HG03280 (cell line): ENCODE data around the gene ZNF687.
"Not testable (repeated sequence)": the region's sequence is repeated elsewhere in the genome, so short reads cannot be mapped to it uniquely, and the experiment has no call there.

Experiments
- ATAC-seq: cut with Tn5 transposase; IDR thresholded peaks from one replicate; pipeline ENCODE4 v1.9.1; 2021; ENCODE audit warnings: mild to moderate bottlenecking, moderate library complexity; ENCODE audit not compliant: unreplicated experiment

Gene ZNF687

DNA sequence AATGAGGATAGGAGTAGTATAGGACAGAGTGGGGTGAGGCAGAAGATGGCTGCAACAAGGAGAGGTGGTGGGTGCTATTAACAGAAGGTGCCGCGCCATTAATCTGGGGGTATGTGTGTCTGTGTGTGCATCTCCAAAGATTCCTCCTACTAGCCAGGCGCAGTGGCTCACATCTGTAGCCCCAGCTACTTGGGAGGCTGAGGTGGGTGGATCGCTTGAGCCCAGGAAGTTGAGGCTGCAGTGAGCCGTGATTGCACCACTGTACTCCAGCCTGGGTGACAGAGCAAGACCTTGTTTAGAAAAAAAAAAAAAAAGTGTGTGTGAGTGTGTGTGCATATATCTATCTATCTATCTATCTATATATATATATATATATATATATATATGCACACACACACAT is 6.8 kb upstream of the ZNF687 start:
- ATAC-seq: not testable (repeated sequence)

DNA sequence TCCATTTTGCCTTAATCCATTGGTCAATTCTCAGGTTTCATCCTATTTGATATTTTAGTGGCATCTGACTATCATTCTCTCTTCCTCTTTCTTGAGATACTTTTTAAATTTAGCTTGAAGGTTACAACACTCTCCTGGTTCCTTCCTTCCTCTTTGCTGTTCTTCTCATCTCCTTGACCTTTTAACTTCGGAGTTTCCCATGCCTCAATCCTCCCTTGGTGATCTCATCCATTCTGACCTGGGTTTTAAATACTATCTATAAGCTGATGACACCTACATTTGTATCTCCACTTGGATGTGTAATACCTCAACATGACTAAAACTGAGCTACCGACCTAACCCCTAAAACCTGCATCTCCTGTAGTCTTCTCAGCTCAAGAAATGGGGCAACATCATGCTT is 4.8 kb upstream of the ZNF687 start:
- no peak for ATAC-seq

DNA sequence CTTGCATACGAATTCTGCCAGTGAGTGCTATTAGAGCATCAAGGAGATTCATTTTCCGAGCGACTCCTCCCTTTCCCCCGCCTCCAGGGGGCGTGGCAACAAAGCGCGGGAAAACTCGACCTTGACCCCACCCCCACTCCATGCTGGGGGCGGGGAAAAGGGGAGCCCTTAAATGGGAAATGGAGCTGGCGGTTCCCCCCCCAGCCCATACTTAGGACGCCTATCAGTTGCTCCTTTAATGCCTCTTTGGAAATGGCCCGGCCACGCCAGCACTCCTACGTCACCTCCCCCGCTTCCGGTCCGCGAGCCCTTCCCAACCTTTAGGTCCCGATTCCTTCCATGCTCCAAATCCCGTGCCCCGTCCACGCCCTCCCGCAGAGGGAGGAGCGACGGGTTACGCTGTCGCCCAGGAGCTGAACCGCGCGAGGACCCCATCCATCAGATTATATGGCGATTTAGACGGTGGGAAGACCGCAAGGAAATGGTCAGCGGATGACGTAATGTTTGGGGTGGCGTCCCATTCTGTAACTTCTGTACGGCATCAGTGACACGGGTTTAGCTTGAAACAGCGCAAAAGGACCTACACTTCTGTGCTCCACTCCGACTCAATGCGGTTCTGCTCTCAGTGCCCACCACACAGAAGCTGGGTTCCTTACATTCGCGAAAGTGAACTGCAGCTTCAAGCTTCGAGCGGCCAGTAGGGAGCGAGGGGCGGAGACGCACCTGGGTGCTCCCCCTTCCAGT is 702 bp upstream of the ZNF687 start:
- ATAC-seq: peak; percentile 40

DNA sequence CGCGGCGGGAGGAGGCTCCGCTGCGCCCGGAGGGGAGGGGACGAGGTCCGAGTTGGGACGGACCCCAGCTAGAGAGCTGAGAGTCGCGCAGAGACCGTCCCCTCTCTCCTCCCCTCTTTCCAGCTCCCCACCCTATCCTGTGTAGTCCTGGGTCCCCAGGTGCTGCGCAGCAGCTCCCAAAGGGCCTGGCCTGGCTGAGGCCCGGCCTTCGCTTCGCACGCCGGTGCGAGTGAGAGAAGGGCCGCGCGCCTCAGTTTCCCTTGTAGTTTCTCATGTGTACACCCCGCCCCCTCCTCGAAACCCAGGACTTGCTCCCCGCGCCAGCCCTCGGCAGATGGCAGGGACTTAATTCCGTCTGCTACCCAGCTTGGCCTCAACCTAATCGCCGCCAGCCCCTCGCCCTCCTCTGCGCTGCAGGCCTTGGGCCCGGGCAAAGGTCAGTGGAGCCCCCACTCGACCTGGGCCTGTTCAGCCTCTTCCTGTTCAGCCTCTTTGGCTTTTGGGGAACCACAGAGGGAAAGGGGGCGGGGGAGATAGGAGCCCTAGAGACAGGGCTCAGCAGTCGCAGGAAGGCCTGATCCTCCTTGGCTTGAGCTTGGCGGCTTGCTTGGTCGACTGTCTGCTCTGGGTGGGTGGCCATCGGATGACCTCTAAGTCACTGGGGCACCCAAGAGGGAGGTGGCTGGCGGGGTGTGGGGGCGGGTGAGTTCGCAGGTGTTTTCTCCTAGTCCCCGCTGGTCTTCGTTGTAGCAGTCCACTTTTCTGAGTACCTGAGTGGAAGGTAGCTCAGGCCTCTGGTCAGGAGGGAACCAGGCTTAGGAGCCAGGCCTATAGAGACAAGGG is 1.0 kb downstream of the ZNF687 start:
- ATAC-seq: no peak

DNA sequence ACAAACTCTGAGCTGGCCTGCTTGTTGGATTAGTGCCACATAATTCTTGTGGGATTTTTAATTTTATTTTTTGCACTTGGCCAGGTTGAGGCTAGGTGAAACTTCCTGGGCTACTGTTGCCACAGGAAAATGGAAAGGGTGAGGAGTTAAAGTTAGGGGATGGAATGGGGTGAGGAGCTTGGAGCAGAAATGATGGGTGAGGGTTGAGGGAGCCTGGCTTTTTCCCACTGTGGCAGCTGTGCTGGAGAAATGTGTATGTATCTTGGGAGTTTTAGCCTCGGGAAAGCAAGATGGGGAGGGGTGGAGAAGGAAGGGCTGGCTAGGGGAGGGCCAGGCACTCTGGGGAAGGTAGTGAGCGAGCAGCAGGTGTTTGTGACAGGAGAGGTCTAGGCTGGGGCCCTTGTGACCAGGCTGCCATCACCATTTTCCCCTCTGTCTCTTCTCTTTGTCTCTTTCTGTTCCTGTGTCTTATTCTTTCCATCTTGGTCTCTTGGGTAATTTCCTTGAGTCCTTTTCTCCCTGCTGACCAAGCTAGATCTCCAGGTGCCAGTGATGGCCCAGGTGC is 2.0 kb downstream of the ZNF687 start:
- ATAC-seq: no peak

DNA sequence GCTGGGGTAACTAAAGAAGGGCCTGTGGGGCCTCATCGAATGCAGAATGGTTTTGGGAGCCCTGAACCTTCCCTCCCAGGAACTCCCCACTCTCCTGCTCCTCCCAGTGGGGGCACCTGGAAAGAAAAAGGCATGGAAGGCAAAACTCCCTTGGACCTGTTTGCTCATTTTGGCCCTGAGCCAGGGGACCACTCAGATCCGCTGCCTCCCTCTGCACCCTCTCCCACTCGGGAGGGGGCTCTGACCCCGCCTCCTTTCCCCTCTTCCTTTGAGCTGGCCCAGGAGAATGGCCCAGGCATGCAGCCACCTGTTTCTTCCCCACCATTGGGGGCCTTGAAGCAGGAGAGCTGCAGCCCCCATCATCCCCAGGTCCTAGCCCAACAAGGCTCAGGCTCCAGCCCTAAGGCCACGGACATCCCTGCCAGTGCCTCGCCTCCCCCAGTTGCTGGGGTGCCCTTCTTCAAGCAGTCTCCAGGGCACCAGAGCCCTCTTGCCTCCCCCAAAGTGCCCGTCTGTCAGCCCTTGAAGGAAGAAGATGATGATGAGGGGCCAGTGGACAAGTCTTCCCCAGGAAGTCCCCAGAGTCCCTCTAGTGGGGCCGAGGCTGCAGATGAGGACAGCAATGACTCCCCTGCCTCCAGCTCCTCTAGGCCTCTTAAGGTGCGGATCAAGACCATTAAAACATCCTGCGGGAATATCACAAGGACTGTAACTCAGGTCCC is 4.7 kb downstream of the ZNF687 start:
- ATAC-seq: no peak

DNA sequence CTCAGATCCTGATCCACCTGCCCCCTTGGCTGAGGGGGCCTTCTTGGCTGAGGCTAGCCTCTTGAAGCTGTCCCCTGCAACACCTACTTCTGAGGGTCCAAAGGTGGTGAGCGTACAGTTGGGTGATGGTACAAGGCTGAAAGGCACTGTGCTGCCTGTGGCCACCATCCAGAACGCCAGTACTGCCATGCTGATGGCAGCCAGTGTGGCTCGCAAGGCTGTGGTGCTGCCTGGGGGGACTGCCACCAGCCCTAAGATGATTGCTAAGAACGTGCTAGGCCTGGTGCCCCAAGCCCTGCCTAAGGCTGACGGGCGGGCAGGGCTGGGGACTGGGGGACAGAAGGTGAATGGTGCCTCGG is 5.2 kb downstream of the ZNF687 start:
- no peak for ATAC-seq

DNA sequence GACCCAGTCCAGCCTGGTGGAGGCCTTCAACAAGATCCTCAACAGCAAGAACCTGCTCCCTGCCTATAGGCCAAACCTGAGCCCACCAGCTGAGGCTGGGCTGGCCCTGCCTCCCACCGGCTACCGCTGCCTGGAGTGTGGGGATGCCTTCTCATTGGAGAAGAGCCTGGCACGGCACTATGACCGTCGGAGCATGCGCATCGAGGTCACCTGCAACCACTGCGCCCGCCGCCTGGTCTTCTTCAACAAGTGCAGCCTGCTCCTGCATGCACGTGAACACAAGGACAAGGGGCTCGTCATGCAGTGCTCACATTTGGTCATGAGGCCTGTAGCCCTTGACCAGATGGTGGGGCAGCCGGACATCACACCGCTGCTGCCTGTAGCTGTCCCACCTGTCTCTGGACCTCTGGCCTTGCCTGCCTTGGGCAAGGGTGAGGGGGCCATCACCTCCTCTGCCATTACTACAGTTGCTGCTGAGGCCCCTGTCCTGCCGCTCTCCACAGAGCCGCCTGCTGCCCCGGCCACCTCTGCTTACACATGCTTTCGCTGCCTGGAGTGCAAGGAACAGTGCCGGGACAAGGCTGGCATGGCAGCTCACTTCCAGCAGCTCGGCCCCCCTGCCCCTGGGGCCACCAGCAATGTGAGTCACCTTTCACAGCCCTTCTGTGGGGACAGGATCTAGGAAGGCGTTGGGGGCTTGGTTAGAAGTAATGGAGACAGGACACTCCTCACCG is 5.8 kb downstream of the ZNF687 start:
- ATAC-seq: no peak

DNA sequence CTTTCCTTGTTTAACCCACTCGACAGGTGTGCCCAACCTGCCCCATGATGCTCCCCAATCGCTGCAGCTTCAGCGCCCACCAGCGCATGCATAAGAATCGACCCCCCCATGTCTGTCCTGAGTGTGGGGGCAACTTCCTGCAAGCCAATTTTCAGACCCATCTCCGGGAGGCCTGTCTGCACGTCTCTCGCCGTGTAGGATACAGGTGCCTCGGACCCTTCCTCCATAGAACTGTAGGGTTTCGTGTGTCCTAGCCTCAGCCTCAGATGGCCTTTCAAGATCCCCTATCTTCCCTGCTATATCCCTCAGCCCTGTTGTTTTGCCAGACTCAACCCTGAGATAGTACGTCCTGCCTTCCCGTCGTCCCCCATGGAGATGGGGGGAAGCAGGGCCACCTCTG is 6.4 kb downstream of the ZNF687 start:
- ATAC-seq: no peak

DNA sequence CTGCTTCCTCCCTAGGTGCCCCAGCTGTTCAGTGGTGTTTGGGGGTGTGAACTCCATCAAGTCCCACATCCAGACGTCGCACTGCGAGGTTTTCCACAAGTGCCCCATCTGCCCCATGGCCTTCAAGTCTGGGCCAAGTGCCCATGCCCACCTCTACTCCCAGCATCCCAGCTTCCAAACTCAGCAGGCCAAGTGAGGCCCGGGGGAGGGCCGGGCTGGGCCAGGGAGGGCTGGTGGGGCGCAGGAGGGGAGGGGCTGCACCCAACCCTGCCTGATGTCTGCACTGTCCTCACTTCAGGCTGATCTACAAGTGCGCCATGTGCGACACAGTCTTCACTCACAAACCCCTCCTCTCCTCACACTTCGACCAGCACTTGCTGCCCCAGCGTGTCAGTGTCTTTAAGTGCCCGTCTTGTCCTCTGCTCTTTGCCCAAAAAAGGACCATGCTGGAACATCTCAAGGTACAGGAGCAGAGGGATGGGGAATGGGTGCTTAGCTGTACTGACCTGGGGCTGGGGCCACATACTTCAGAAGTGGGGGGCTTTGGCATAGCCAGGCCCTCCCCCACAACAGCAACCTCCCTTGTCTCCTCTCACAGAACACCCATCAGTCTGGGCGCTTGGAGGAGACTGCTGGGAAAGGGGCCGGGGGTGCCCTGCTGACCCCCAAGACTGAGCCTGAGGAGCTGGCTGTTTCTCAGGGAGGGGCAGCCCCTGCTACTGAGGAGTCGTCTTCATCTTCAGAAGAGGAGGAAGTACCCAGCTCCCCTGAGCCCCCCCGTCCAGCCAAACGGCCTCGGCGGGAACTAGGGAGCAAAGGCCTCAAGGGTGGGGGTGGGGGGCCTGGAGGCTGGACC is 7.2 kb downstream of the ZNF687 start:
- no peak for ATAC-seq

DNA sequence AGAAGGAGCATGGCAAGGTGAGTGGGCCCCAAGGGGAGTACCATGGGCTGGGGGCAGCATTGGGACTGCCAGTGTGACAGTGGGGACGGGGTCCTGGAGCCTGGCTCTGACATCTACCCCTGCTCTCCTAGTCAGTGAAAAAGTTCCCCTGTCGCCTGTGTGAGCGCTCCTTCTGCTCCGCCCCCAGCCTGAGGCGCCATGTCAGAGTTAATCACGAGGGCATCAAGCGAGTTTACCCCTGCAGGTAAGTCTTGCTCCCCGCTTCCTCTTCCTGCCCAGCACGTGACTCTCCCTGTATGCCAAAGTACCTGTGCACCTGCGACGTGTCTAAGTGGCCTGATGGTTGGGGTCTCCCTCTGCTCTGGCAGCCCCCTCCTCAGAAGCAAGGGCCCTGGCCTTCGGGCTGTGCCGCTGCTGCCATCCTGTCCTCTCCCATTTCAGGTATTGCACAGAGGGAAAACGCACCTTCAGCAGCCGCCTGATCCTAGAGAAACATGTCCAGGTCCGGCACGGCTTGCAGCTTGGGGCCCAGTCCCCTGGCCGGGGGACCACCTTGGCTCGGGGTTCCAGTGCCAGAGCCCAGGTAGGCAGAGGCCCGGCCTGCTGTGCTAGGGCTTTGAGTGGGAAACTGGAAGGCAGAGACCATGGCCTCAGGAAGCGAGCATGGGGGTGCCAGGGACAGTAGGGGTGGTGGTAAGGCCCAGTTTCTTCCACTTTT is 8.1 kb downstream of the ZNF687 start:
- no peak for ATAC-seq

DNA sequence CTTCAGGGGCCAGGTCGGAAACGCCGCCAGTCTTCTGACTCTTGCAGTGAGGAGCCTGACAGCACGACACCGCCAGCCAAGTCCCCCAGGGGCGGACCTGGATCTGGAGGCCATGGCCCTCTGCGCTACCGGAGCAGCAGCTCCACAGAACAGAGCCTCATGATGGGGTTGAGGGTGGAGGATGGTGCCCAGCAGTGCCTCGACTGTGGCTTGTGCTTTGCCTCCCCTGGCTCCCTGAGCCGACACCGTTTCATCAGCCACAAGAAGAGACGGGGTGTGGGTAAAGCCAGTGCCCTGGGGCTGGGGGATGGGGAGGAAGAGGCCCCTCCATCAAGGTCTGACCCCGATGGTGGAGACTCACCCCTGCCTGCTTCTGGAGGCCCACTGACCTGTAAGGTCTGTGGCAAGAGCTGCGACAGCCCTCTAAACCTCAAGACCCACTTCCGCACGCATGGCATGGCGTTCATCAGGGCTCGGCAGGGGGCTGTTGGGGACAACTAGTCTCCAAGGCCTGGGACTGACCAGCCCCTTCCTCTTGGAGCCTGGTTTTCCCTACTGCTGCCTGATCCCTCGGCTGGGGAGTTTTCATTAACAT is 8.7 kb downstream of the ZNF687 start:
- no peak for ATAC-seq

DNA sequence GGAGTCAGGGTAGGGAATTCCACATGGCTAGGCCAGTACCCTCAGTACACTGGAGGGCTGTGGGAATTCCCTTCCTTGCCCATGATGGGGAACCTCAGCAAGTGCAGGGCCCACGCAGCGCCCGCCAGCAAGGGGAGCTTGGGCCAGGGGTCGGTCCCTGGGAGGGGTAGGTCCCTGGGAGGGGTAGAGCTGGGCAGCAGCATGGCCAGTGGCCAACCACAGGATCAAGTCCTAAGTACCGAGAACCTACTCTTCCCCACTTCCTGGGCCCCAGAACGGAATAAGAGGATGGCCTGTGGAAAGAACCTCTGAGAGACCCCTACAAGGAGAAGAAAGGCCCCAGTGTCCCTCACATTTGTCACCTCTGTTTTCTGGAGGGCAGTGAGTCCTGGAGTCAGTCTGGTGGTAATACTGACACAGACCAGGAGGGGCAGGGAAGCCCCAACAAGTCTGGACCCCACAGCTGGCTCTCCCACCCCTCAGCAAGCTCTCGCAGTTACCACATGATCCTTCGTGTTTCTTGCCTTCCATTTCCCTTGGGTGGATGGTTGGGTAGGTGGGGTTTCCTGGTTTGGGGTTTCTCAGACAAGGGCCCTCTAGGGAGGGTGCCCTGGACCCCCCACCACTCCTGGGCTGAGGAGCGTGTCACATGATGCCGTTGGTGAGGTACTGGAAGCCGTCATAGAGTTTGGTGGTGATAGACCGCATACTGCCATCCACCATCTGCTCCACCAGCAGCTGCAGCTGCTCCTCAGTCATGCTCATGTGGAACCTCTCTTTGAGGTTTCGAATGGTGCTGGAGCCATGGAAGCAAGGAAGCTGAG is 10.3 kb downstream of the ZNF687 start:
- ATAC-seq: no peak

DNA sequence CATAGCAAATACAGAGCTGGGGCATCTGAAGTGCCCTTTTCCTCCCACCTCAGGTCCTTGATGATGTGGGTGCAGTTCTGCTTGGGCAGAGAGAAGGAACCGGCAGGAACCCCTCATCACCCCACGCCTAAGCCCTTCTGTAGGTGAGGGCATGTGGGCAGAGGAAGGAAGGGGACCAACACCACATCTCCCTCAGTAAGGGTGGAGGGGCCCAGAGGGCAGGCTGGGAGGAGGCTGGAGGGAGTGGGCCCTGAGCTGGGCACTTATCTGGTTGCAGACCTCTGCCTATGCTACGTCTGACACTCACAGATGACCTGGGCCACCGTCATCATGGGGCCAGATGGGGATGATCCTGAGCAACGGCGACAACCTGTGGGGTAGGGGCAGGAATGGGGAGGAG is 11.0 kb downstream of the ZNF687 start:
- ATAC-seq: no peak

DNA sequence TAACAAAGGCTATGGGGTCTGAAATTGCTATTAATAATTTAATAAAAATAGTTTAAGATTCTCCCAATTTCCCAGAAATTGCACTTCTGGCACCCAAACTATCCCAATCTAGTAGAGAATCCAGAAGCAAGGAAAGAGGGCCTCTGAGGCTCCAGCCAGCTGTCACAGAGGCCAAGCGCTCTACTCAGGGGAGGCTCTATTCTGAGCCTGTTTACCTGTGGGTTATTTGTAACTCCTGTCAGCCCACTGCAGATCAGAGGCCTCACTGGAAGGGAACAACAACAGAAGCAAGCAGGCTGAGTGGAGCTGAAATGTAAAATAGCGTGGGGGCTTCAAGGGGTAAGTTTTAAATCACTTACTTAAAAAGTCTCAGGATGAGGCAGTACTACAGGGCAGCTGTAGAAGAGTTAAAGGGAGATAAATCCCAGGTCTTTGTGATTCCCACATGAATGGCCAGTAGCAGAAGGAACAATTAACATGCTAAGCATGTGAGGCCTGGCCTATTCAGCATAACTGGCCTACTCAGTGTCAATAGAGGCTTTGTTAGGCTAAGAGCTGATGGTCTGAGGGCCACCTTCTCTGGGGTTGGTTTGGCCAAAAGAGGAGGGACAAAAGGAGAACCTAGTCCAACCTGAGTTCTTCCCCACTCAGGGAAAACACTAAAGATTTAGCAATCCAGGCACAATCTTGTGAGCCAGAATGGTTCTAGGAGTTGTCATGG is 12.8 kb downstream of the ZNF687 start:
- ATAC-seq: no peak

DNA sequence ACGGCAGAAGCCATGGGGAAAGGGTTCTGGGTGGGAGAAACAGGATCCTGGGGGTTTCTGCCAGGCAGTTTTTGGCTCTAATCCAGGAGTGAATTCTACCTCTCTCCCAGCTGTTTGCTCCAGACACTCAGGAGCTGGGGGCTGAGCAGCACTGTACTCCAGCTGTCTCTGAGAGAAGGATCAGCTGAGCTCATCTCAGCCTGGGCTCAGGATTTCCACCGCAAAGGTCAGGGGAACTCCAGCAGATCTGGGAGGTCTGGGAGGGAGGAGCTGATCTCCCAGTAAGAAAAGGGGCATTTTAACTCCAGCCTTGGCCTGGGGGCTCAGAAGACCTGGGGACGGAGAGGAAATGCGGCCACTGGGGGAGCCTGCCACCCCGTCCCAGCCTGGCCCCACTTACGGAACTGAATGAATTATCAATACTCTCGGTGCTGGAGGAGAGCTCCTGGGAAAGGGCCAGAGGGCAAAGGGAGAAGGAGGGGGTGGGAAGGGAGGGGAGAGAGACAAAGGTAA is 27.8 kb downstream of the ZNF687 start:
- ATAC-seq: no peak

DNA sequence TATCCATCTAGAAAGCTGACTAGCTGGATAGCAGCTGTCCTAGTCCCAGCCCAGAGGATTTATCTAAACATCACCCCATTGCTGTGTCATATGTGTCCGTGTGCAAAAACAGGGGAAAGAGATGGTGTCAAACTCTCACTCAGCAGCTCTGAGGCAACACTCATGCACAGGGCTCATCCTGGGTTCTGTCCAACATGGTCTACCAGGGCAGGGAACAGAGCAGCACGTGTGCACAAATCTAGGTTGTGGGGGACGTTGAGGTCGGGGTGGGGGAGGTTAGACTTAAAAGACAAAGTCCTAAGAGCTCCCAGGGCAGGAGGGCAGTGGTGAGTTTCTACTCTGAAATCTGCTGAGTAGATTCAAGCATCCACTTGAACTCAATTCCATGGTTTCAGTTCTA is 28.9 kb downstream of the ZNF687 start:
- ATAC-seq: no peak
